Limb (tissue), 2 donors: ENCODE results near the gene MRPS18A.
A peak's percentile ranks its signal among the peaks of the same experiment; 100 is the strongest.

Experiments used
- DNase-seq, 2 donors: peaks; one replicate each; pipeline ENCODE4 v3.0.0-alpha.2; 2016; ENCODE audit errors: extremely low spot score in 2 of 2

Gene MRPS18A

DNA sequence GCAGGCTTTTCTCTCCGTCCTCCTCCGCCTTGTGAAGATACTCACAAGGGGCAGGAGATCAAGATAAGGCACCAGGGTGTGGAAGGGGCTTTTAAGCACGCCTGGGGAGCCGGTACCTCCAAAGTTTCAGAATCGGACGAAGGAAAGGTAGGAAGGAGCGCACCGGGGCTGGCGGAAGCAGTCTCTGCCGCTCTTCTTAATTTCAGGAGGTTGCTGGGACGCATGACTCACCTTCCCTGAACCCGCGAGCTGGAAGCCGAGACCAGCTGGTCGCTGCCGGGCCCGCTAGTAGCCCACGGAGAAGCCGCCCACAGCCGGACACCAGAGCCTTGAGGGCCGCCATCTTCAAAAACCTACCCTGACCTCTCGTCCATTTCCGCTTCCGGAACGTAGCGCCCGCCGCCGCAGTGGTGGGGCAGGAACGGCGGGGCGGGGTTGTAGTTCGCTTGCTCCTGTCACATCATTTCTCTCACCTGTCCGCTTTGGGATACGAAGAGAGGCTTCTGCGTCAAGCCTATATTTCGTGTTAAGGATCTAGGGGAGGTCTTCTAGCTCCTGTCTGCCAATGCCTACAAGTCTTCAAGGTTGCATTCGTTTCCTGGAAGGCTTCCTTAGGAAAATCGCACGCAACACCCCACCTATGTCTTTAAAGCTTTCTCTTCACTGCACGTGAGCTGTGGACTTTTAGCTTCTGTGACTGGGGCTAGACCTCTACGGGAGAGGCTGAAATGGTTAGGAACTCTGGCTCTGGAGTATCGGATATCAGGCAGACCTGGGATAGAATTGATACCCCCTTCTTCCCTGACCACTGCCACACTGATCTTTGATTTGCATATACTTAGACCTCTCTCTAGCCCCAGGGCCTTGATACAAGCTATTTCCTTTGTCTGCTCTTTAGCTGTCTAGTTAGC is at the start of gene MRPS18A:
TSS of gene MRPS18A (minus strand) at position 355 of the 911 bp plus-strand sequence. CDS start at position 343, 12 bp downstream.
- DNase-seq, result peak; percentile 72 to 84

DNA sequence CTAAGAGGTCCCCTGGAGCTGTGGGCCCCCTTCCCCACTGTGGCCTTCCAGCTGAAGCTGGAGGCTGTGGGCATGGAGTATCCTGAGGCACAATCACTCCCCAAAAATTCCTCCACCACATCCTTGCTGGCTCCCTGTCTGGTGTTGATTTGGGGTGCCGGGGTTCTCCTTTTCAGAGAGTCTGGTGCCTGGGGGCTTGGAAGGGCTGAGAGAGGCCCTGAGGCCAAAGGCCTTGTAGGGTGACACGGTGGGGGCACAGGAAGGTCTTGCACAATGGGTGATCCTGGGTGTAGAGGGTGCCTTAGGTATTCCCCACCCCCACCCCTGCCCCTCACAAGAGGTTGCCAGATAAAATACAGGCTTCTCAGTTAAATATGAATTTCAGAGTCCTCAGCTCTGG is 49.3 kb upstream of the MRPS18A start:
- DNase-seq, result no peak

DNA sequence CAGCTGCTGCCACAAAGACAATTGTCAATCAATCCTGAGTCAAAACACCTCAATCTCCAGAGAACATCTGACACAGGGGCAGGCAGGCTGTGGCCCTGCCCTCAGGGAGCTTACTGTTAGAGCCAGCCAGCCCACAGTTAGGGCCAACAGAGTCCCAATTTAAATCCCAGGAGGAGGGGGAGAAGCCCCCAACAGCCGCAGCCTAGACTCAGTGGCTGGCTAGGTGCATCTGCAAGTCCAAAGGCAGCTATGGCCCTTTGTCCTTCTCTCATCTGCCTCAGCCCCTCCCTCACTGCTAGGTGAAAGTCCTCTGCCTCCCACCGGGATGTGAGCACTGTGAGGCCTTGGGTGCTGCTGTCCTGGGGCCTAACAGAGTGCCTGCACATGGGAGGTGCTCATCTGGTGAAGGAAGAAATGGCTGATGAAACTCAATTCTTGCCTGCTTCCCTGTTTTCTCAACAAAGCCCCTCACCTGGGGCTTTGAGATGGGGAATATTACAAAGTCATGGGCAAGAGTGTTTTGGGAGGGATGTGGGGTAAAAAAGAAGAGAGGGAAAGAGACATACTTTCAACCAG is 48.7 kb upstream of the MRPS18A start:
- DNase-seq, result no peak

DNA sequence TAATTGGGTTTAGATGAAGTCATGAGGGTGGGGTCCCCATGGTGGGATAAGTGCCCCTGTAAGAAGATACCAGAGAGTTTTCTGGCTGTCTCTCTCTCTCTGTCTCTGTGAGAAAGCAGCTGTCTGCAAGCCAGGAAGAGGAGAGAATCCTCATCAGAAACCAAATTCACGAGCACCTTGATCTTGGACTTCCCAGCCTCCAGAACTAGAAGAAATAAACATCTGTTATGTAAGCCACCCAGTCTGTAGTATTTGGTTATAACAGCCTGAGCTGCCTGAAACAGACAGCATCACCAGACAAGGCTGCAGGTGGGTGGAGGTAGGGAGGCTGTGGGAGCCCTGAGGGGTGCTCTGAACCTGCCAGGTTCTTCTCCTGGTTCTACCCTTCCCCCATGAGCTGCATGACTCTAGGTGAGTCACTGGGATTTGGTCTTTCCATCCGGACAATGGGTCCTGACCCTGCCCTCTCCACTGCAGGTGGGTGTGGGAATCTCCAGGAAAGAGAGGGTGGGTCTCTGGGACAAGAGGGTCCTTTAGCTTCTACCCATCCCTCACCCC is 48.1 kb upstream of the MRPS18A start:
- DNase-seq, result no peak

DNA sequence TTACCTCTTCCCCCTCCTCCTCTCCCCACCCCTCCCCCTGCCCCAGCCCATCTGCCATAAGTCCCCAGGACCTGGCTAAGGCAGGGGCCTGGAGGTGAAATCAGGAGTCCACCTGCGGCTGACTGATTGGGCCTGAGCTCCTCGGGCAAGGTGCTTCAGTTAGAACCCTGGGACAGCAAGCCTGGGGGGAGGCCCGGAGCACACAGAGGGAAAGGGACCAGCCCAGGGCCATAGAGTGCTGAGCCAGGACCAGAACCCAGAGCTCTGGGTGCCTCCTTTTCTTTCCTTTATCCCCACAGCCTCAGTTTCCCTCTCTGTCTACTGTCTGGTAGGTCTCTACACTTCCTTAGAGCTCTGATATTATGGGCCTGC is 46.7 kb upstream of the MRPS18A start:
- no peak for DNase-seq

DNA sequence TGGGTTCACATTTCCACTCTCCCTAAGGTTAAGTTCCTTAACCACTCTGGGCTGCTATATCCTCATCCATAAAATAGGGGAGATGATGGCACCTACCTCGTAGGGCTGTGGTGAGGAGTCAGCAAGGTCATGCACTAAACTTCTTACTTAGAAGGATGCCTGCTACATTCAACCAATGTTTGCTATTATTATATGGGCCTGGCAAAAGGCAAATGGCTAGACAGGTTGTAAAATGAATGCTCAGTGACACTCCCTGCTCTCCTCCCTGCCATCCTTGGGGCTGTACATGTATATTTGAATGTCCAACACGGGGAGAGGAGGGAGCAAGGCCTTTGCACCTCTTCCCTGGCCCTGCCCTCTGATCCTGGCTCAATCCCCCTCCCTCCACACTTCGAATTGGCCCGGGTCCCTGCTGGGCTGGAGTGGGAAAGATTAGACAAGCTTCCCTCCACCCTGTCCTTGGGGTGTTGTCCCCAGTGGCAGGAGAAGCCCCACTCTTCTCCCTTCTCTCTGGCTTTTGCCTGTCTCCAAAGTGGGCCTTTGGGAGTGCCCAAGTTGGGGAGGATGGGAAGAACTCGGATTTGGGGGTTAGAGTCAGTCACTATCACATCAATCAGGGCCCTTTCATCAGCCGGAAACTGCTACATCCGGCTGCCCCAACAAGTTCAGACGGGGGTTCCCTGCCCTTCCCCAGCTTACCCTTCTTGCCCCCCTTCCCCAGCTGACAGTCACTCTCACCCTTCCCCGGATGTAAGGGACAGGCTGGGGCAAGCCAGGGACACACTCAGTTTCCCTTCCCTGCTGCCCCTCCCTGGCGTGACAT is 46.1 kb upstream of the MRPS18A start:
- no peak for DNase-seq

DNA sequence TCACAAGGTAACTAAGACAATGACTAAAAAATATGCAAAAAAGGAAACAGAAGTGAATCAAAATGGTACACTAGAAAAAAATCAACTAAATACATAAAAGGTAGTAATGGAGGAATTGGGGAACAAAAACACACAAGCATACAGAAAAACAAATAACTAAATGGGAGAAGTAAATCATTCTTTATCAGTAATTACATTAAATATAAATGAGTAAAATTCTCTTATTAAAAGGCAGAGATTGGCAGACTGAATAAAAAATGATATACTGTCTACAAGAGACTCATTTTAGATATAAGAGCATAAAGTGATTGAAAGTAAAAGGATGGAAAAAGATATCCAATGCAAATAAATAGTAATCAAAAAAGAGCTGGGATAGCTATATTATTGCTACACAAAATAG is 43.0 kb upstream of the MRPS18A start:
- DNase-seq, result no peak

DNA sequence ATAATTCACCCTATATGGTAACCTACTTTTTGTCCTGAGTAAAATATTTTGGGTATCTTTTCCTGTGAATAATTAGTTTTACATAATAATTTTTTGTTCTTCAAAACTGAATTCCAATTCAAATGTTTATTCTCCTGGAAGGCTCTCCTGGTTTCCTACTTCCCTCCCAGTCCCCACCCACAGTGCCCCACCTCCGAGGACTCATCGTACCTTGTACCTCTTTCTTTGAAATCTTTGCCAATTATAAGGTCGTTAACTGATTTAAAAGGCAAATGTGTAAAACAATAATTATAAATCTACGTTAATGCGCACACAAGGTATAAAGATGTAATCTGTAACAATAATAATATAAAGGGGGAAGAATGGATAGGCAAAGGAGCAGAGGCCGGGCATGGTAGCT is 41.9 kb upstream of the MRPS18A start:
- DNase-seq, result no peak

DNA sequence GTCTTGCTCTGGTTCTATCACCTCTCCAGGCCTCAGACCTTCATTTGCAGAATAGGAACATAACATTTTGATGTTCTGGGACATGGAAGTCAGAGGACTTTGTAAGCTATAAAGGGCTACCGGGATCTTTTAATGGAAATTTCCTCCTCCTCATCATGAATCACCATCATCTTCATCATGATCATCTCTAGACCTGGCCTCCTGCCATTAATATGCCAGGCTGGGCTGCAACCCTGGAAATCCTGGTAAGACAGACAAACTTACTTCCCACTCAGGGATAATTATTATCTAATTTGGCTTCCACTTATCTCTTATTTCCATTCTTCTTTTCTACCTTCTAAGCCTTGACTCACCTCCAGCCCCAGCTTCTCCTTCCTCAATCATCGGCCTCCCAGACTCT is 41.0 kb upstream of the MRPS18A start:
- DNase-seq, result peak in 1 of 2 donors; percentile 1

DNA sequence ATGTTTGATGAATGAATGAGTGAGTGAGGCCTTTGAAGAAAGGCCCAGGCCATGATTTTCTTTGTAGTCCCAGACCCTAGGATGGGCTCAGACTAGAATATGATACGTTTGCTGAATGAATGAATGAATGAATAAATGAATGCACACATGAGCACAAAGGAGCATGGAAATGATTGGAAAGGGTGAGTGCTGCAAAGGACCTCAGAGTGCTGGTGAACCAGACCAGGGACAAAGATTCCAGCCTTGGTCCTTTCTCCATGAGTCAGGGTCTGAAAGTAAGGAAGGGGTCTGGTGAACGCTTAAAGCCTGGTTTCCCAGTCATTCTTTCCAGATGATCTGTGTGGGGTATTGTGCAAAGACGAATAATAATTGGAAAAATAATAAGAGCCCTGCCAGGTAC is 40.0 kb upstream of the MRPS18A start:
- no peak for DNase-seq

DNA sequence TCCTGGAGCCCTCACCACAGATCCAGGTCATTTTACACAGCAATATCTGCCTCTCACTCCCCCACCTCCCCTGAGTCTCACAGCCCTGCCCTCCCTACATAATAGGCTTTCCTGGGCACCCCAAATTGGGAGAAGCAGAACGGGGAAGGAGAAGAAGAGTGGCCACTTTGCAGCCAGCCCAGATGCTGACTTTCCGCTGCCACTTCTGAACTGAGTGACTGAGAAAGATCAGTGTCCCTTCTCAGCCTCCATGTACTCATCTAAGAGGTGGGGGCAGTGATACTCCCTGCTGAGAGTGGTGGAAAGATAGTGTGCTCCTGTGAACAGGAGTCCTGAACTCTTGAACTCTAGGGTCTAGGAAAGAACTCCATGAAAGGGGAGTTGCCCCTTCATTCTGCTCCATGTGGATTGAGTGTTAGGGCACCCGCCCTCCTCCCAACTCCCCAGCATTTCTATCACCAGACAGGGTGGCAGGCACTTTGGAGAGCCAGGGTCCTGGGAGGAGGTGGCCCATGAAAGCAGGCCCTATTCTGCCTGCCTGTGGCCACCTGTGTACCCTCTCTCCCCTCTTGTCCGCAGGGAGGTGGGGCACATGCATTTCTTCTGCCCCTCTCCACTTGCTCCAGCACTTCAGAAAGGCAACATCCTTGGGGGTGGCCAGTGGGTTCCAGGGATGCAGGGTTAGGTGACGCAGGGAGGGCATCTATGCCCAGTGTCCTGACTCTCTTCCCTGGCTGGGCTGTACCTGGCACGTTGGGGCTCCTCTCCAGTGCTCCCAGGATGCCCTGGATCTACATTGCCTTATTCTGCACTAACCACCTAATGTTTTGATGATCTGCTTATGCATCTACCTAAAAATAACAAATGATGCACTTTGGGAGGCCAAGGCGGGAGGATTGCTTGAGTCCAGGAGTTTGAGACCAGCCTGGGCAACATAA is 38.3 kb upstream of the MRPS18A start:
- no peak for DNase-seq

DNA sequence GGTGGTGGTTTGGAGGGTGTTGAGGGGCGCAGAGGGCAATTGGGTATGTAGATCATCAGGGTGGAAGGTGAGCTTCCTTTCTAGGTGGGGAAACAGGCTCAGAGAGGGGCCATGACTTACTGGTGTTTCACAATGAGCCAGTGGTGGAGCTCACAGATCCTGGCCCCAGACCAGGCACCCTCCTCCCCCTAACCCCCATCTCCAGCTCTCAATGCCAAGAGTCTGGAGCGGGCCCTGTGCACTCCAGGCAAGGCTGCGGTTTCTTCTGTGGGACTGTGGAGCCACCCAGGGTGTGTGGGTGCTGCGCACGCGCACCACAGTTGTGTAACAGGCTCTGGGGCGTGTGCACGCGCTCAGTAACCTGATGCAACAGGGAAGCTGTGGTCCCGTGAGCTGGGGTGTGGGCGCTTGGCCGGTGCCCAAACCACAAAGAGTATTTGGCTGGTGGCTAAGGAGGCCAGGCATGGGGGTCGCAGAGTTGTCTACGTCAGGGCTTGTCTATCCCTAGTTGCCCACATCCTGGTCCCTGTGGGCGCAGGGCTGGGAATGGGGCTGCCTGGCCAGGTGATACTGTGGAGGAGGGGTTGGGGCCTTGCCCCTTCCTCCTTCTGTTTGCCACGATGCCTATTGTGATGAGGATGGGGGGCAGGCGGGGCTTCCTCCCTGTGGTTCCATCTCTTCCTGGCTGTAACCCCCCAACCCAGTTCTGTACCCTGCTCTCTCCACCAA is 37.5 kb upstream of the MRPS18A start:
- peak; percentile 61 to 83 for DNase-seq

DNA sequence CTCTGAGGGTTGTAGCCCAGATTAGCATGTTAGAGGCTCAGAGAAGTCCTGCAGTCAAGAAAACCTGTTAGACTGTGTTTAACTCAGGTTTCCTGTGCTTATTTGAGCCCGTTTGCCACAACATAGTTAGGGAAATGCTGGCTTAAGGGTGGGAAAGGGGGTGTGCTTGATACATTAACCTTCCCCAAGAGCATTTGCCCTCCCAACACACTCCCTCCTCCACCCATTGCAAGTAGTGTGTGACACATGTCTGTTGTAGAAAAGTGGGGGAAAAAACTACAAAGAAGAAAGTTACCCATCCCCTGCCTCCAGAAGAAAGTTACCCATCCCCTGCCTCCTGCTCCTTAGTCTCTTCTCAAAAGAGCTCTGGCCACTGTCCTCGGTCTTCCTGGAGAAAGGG is 36.8 kb upstream of the MRPS18A start:
- DNase-seq, result no peak

DNA sequence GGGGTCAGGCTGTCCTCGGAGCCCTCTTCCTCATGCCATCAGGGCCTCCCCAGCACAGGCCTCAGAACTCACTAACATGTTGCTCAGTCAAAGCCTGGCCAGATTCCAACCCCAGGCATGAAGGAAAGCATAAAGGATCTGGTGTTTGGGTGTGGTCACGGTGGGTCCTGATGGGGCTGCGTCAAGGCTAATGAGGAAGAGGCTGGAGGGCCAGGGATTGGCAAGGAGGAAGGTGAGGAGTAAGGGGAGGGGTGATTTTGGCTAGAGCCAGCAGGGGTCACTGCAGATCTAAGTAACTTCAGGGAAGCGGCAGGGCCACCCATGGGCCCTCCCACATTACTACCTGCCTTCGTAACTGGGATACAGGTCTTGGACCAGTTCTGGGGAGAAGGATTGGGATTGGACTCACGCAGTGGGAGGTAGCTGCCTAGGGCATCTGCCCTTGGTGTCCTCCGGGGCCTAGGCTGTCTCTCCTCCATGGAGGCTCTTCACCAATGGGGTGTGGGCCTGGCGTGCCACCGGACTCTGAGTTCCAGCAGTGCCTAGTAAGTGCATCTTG is 36.2 kb upstream of the MRPS18A start:
- no peak for DNase-seq

DNA sequence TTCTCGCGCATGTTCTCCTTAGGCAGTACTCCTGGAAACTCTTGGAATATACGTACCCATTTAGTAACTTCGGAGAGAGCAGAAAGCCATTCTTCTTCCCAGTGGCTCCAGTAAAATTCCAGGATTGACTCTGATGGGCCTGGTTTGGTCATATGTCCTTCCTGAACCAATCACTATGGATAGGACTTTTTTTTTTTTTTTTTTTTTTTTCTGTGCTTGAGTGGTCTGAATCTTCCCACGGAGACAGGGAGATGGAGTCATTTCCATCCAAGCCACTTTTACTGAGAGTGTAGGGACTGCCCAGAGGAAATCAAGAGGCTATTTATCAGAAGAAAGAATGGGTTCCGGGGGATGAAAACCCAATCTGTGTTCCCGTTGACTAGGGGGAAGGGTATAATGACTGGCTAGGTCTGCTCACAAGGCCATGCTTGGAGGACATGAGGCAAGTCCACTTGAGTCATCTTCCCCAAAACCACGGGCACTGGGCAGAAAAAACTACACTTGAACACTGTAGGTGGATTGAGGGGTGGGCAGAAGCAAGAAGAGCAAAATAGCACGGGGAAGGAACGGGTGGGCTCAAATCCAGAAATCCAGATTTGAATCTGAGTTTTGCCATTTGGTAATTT is 35.4 kb upstream of the MRPS18A start:
- DNase-seq, result no peak

DNA sequence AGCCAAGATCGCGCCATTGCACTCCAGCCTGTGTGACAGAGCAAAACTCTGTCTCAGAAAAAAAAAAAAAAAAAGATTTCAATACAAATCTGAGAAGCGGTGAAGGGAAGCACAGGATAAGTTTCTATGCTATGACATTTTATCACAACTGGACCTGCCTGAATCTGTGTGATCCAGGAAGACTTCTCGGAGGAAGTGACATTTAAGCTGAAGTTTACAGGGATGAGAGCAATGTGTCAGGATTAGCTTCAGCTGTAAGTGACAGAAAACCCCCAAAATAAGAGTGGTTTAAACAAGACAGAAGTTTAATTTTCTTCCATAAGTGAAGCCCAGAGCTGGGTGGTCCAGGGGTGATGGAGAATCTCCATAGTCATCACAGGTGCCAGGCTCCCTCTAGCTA is 33.4 kb upstream of the MRPS18A start:
- no peak for DNase-seq

DNA sequence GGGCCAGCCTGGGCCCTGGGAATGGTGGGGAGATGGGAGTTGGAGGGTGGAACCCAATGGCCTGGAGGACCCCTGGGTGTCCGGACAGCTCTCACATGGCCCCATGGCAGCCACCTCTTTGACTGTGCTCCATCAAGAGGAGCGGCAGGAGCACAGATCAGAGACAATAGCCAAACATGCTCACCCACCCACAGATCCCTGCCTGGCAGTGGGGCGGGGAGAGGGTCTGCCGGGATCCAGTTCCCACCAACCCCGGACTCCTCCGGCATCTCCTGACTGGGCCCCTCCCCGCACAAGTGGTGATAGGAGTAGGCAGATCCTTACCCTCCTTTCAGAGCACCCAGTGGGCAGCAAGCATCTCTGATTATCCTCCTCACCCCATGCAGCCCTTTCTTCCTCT is 31.9 kb upstream of the MRPS18A start:
- DNase-seq, result no peak

DNA sequence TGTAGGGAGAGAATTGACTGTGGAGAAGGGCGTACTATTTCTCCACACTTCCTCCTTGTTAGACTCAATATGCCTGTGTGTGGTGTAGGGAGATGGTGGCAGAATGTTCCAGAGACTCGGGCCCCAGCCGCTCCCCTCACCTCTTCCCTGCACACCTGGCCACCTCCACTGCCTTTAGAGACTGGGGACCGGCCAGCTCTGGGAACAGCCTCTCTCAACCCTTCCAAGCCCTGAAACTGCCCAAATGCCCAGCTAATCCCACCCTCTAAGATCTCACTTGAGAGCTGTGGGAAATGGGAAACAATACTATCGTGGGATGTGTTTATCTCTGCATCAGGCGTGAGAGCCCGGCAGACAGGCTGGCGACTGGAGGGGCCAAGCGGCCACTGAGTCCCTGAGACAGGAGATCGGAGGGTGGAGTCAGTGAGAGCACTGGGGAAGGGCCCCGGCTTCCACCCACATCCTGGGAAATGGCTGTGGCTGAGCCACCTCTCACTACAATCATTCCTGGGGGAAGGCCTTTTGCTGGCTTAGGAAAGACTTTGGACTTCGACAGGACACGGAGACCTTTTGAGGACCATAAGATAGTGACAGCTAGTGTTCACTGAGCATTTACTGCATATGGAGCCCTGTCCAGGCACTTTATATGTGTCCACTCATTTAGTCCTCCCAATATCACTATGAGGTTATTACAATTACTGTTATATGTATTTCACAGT is 31.0 kb upstream of the MRPS18A start:
- no peak for DNase-seq

DNA sequence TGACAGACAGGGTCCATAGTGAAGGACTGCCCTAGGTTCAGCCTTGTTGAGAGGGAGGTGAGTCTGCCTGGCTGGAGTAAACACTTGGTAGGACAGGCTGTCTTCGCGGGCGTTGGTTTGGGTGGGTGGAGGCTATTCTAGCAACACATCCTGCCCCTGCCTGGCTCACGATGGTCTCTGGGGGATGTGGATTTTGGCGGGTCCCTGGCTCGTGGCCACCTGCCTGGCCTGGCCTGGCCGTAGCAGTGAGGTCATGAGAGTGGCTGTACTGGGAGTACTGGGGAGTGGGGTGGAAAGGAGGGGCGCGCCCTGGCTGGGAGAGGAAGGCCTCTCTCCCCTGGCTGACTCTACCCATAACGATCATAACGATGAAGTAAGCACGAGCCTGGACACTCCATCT is 30.2 kb upstream of the MRPS18A start:
- DNase-seq, result no peak
